ENCODE results near the gene DENND6A.

DENND6A gene

GRCh38 chr3:57691411-57692132 is 1.3 kb downstream of the DENND6A start:
- Histone ChIP-seq H3K9me3 (ENCODE audit: control insufficient read depth, low read depth, low read length) (no peaks in the 10 kb centered on the region), H3K9ac (ENCODE audit: low read length) (peak overlapping the region; percentile 83), H3K27me3 (ENCODE audit: control insufficient read depth, insufficient read depth, low read length) (no peaks in the 10 kb centered on the region), H3K4me3 (ENCODE audit: low read length) (peak overlapping the region; percentile 80), H3K36me3 (ENCODE audit: control insufficient read depth, low read depth, low read length) (no peaks in the 10 kb centered on the region), H3K27ac (ENCODE audit: low read length) (no peak overlapping the region), H3K4me1 (ENCODE audit: control insufficient read depth, low read depth, low read length) (no peaks in the 10 kb centered on the region)

GRCh38 chr3:57689367-57690053 is 3.4 kb downstream of the DENND6A start:
- H3K36me3 ChIP-seq (ENCODE audit: control insufficient read depth, low read depth, low read length): no peaks in the 10 kb centered on the region
- H3K4me1 ChIP-seq (ENCODE audit: control insufficient read depth, low read depth, low read length): no peaks in the 10 kb centered on the region
- no peaks in the 10 kb centered on the region for H3K27me3 ChIP-seq (ENCODE audit: control insufficient read depth, insufficient read depth, low read length)
- no peaks in the 10 kb centered on the region for H3K9me3 ChIP-seq (ENCODE audit: control insufficient read depth, low read depth, low read length)
- H3K27ac ChIP-seq (ENCODE audit: low read length): no peak overlapping the region
- H3K9ac ChIP-seq (ENCODE audit: low read length): no peak overlapping the region
- no peak overlapping the region for H3K4me3 ChIP-seq (ENCODE audit: low read length)

- no peaks in the 10 kb centered on the region for H3K9me3 ChIP-seq (ENCODE audit: control insufficient read depth, low read depth, low read length)
- no peak overlapping the region for H3K4me3 ChIP-seq (ENCODE audit: low read length)
- no peaks in the 10 kb centered on the region for H3K27me3 ChIP-seq (ENCODE audit: control insufficient read depth, insufficient read depth, low read length)
- no peak overlapping the region for H3K27ac ChIP-seq (ENCODE audit: low read length)
- H3K4me1 ChIP-seq (ENCODE audit: control insufficient read depth, low read depth, low read length): no peaks in the 10 kb centered on the region
- H3K36me3 ChIP-seq (ENCODE audit: control insufficient read depth, low read depth, low read length): no peaks in the 10 kb centered on the region
- no peak overlapping the region for H3K9ac ChIP-seq (ENCODE audit: low read length)
Measured at GRCh38 chr3:57688291-57688690, 4.6 kb downstream of the DENND6A start.

- no peaks in the 10 kb centered on the region for H3K9me3 ChIP-seq (ENCODE audit: control insufficient read depth, low read depth, low read length)
- H3K4me3 ChIP-seq (ENCODE audit: low read length): no peak overlapping the region
- no peak overlapping the region for H3K27ac ChIP-seq (ENCODE audit: low read length)
- H3K4me1 ChIP-seq (ENCODE audit: control insufficient read depth, low read depth, low read length): no peaks in the 10 kb centered on the region
- no peaks in the 10 kb centered on the region for H3K27me3 ChIP-seq (ENCODE audit: control insufficient read depth, insufficient read depth, low read length)
- no peaks in the 10 kb centered on the region for H3K36me3 ChIP-seq (ENCODE audit: control insufficient read depth, low read depth, low read length)
- no peak overlapping the region for H3K9ac ChIP-seq (ENCODE audit: low read length)
Measured at GRCh38 chr3:57683286-57683685, 9.6 kb downstream of the DENND6A start.

GRCh38 chr3:57682284-57682683 is 10.6 kb downstream of the DENND6A start:
- no peaks in the 10 kb centered on the region for H3K9me3 ChIP-seq (ENCODE audit: control insufficient read depth, low read depth, low read length)
- no peaks in the 10 kb centered on the region for H3K36me3 ChIP-seq (ENCODE audit: control insufficient read depth, low read depth, low read length)
- H3K4me1 ChIP-seq (ENCODE audit: control insufficient read depth, low read depth, low read length): no peaks in the 10 kb centered on the region
- H3K27ac ChIP-seq (ENCODE audit: low read length): no peak overlapping the region
- H3K27me3 ChIP-seq (ENCODE audit: control insufficient read depth, insufficient read depth, low read length): no peaks in the 10 kb centered on the region
- no peak overlapping the region for H3K9ac ChIP-seq (ENCODE audit: low read length)
- H3K4me3 ChIP-seq (ENCODE audit: low read length): no peak overlapping the region

- no peak overlapping the region for H3K4me3 ChIP-seq (ENCODE audit: low read length)
- no peaks in the 10 kb centered on the region for H3K4me1 ChIP-seq (ENCODE audit: control insufficient read depth, low read depth, low read length)
- H3K27me3 ChIP-seq (ENCODE audit: control insufficient read depth, insufficient read depth, low read length): no peaks in the 10 kb centered on the region
- no peaks in the 10 kb centered on the region for H3K9me3 ChIP-seq (ENCODE audit: control insufficient read depth, low read depth, low read length)
- H3K27ac ChIP-seq (ENCODE audit: low read length): no peak overlapping the region
- H3K9ac ChIP-seq (ENCODE audit: low read length): no peak overlapping the region
- no peaks in the 10 kb centered on the region for H3K36me3 ChIP-seq (ENCODE audit: control insufficient read depth, low read depth, low read length)
Measured at GRCh38 chr3:57681691-57682090, 11.2 kb downstream of the DENND6A start.

GRCh38 chr3:57680046-57680445 is 12.8 kb downstream of the DENND6A start:
- H3K27ac ChIP-seq (ENCODE audit: low read length): no peak overlapping the region

GRCh38 chr3:57675530-57675929 is 17.3 kb downstream of the DENND6A start:
- Histone ChIP-seq H3K4me3 (ENCODE audit: low read length) (no peak overlapping the region), H3K9me3 (ENCODE audit: control insufficient read depth, low read depth, low read length) (no peaks in the 10 kb centered on the region), H3K27ac (ENCODE audit: low read length) (no peak overlapping the region), H3K27me3 (ENCODE audit: control insufficient read depth, insufficient read depth, low read length) (no peaks in the 10 kb centered on the region), H3K36me3 (ENCODE audit: control insufficient read depth, low read depth, low read length) (no peaks in the 10 kb centered on the region), H3K9ac (ENCODE audit: low read length) (no peak overlapping the region), H3K4me1 (ENCODE audit: control insufficient read depth, low read depth, low read length) (no peaks in the 10 kb centered on the region)

More at GRCh38 chr3:57680046-57680445, 12.8 kb downstream of the DENND6A start:
- Histone ChIP-seq H3K9ac (ENCODE audit: low read length) (no peak overlapping the region), H3K4me3 (ENCODE audit: low read length) (no peak overlapping the region), H3K27me3 (ENCODE audit: control insufficient read depth, insufficient read depth, low read length) (no peaks in the 10 kb centered on the region), H3K9me3 (ENCODE audit: control insufficient read depth, low read depth, low read length) (no peaks in the 10 kb centered on the region), H3K4me1 (ENCODE audit: control insufficient read depth, low read depth, low read length) (no peaks in the 10 kb centered on the region), H3K36me3 (ENCODE audit: control insufficient read depth, low read depth, low read length) (no peaks in the 10 kb centered on the region)

- Histone ChIP-seq H3K4me1 (ENCODE audit: control insufficient read depth, low read depth, low read length) (no peaks in the 10 kb centered on the region), H3K9ac (ENCODE audit: low read length) (no peak overlapping the region), H3K4me3 (ENCODE audit: low read length) (no peak overlapping the region), H3K9me3 (ENCODE audit: control insufficient read depth, low read depth, low read length) (no peaks in the 10 kb centered on the region), H3K36me3 (ENCODE audit: control insufficient read depth, low read depth, low read length) (no peaks in the 10 kb centered on the region), H3K27ac (ENCODE audit: low read length) (no peak overlapping the region), H3K27me3 (ENCODE audit: control insufficient read depth, insufficient read depth, low read length) (no peaks in the 10 kb centered on the region)
Measured at GRCh38 chr3:57673156-57673555, 19.7 kb downstream of the DENND6A start.

GRCh38 chr3:57670543-57670942 is 22.3 kb downstream of the DENND6A start:
- no peaks in the 10 kb centered on the region for H3K9me3 ChIP-seq (ENCODE audit: control insufficient read depth, low read depth, low read length)
- H3K36me3 ChIP-seq (ENCODE audit: control insufficient read depth, low read depth, low read length): no peaks in the 10 kb centered on the region
- no peak overlapping the region for H3K4me3 ChIP-seq (ENCODE audit: low read length)
- no peak overlapping the region for H3K9ac ChIP-seq (ENCODE audit: low read length)
- H3K27me3 ChIP-seq (ENCODE audit: control insufficient read depth, insufficient read depth, low read length): no peaks in the 10 kb centered on the region
- no peaks in the 10 kb centered on the region for H3K4me1 ChIP-seq (ENCODE audit: control insufficient read depth, low read depth, low read length)
- no peak overlapping the region for H3K27ac ChIP-seq (ENCODE audit: low read length)

- no peaks in the 10 kb centered on the region for H3K9me3 ChIP-seq (ENCODE audit: control insufficient read depth, low read depth, low read length)
- H3K27me3 ChIP-seq (ENCODE audit: control insufficient read depth, insufficient read depth, low read length): no peaks in the 10 kb centered on the region
- no peak overlapping the region for H3K27ac ChIP-seq (ENCODE audit: low read length)
- peaks cover 19% of the 10 kb centered on the region for H3K4me1 ChIP-seq (ENCODE audit: control insufficient read depth, low read depth, low read length)
- H3K9ac ChIP-seq (ENCODE audit: low read length): no peak overlapping the region
- H3K36me3 ChIP-seq (ENCODE audit: control insufficient read depth, low read depth, low read length): peaks cover 17% of the 10 kb centered on the region
- H3K4me3 ChIP-seq (ENCODE audit: low read length): no peak overlapping the region
Measured at GRCh38 chr3:57661404-57661803, 31.5 kb downstream of the DENND6A start.

Measured in iPS-18a (cell line).